GM19324 (cell line): ENCODE data around the gene SNRPB2.

Experiments used
- ATAC-seq: cut with Tn5 transposase; IDR thresholded peaks from one replicate; pipeline ENCODE4 v1.9.1; 2021; ENCODE audit warnings: mild to moderate bottlenecking, moderate library complexity; ENCODE audit not compliant: unreplicated experiment, low FRiP score

Gene SNRPB2

GRCh38 chr20:16729080-16729479 lies 746 bp upstream of the SNRPB2 start:
- ATAC-seq, result no peak

GRCh38 chr20:16732506-16733152 lies 2.8 kb downstream of the SNRPB2 start:
- no peak for ATAC-seq

DNA sequence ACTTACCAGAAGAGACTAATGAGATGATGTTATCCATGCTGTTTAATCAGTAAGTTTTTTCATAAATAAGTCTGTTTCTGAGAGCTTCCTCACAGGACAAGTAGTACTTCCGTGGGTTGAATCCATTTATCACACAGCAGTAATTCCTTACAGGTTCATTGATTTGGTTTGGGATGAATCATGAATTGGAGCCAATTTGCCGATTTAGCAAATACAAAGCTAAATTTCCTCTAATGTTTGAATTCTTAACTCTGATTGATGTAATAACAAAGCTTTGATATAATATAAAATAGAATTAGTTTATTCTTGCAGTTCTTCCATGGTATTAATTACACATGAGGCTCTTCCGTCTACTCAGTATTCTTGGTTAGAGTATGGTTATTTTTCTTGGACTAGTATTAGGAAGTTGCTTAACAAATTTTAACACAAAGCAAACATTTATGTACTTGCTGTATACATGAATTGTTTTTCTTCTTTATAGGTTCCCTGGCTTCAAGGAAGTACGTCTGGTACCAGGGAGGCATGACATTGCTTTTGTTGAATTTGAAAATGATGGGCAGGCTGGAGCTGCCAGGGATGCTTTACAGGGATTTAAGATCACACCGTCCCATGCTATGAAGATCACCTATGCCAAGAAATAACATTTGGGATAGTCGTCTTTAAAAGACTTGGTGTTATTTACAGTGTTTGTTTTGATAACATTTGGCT lies 10.7 kb downstream of the SNRPB2 start:
- no peak for ATAC-seq

DNA sequence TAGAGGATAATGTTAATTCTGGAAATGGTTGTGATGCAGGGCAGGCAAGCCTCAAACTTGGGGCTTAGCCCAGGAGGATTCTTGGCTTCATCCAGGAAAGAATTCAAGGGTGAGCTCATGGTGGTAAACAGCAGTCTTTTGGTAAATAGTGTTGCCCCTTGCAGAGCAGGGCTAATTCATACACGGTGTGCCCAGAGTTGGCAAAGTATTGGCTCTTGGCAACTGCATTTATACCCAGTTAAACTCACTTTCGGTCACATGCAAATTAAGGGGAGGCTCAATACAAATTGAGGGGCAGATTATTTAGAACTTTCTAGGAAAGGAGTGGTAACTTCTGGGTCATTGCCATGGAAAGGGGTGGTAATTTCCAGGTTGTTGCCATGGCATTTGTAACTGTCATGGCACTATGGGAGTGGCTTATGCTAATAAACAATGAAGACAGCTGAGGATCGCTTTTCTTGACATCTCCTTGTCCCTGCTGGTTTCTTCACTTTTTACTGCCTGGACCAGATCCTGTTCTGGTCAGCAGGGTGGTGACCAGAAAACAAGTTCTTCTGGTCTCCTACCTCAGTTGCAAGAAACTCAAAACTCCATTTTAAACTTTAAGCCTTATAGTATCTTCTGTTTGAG lies 14.5 kb downstream of the SNRPB2 start:
- no peak for ATAC-seq

- no peak for ATAC-seq
Observed at GRCh38 chr20:16745204-16745603, 15.4 kb downstream of the SNRPB2 start.

DNA sequence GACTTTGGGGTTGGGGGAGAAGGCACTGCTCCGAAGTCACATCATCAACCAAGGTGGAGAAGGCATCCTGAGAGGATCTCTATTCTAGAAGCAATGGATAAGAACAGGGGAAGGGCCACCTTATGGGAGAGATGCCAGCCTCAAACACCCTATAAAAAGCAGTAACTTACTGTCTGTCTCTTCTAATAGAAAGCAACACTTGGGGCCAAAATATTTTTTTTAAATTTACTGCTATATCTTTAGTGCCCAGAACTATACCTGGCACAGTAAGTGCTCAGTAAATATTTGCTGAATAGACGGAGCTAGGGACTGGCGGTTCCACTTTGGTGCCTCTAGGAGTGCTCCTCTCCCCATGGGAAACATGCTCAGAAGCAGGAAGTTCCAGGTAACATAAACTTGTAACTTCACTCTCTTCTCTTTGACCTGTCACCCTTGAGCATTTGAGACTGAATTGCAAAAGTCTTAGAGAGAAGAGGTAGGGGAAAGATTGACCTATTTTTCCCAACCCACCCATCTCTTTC lies 17.5 kb downstream of the SNRPB2 start:
- no peak for ATAC-seq

DNA sequence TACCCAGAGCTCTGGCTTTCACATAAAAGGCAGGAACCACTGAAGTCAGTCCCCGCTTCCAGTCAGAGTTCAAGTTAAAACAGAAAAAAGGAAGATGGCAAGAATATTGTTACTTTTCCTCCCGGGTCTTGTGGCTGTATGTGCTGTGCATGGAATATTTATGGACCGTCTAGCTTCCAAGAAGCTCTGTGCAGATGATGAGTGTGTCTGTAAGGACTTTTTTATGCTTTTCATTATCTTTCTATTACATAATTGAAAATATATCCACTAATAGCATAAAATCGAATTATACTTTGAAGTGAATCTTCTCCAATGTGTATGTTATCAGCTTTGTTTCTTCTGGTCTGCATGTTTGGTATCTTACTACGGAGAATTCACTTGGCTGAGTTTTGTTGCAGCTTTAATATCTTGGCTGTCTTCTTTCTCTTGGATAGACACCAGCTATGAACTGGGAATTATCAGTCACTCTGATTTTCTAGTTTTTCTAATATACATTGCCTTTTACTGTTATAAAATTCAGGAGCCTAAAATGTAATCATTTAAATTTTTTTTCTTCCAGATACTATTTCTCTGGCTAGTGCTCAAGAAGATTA lies 18.6 kb downstream of the SNRPB2 start, which contains the start of gene OTOR:
TSS of gene OTOR (plus strand) at position 51 of the 593 bp plus-strand sequence. CDS start at position 95, 44 bp downstream.
- ATAC-seq, result no peak

DNA sequence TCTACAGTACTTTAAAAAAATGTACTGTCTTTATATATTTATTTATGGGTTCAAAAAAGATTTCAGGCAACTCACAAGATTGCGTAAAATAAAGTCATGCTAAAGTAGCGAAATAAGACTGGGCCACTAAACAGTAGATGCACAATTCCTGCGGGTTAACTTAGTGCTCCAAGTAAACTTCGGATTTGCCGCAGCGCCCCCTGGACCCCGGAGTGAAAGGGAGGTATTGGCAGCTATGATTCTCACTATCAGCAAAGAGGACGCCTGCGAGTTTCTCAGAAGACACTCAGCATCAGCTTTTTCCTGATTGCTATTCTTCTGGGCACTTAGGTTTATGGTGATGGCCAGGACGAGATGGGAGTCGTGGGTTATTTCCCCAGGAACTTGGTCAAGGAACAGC lies 19.7 kb downstream of the SNRPB2 start:
- ATAC-seq, result no peak

DNA sequence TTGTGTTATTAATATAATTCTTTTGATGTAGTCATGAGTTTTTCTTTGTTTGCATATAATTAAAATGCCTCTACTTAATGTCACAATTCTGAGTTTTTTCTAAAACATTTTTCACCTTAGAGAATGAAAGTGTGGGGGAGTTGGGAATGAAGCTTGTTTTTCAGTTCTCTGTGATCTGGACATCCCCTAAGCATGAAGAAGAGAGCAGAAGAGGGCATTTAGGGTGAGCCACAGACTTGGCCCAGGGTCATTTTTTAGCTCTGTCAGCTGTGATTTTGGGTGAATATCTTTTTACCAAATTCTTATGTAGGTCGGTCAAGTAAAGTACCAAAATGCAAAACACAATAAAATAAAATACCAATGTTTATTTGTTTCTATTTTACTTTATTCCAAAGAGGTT lies 22.3 kb downstream of the SNRPB2 start:
- no peak for ATAC-seq

DNA sequence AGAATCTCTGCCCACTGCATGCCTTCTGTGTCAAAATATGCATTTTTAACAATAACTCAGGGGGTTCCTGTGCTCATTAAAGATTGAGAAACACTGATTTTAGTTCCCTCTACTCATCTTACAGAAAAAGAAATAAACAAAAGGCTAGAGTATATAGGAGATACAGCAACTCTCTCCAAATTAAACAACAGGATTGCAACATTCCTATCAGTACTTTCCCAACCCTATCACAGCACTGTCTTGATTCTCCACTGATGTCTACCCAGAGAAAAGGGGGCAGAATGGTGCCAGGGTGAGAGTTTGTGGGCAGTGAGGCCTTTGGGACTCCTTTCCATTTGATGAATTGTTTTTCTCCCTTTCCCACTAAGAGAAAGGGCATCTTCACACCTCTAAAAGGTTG lies 23.1 kb downstream of the SNRPB2 start:
- no peak for ATAC-seq

DNA sequence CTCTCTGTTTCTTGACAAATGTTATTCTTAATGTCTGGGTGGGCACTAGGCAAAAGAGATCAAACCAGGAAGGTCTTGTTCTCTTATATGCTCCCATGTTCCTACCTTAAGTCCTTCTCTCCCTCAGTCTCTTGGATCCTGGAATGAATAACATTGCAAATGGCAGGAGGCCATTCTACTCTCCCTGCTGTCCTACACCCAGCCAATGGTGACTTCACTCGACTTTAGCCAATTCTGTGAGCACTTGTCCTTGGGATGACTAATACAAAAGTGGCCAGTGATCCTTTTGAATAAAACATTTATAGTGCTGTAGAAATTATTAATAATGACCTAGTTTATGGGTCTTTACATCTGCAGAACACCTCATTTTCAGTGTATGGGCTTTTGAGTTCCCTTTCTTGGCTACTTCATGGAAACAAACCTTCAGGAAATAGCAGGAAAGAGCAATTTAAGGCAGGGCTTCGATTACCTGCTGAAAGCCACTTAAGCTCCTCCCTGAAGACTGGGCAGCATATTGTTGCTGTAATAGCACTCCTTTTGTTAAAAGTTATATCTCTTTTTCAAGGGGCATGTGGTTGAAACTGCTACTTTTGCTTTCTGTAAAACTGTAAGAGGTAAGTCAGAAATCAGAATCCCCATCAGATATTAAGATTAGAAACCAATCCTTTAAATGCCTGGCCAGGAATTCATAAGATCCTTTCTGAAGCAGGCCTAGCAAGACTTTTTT lies 28.8 kb downstream of the SNRPB2 start:
- ATAC-seq, result no peak

- no peak for ATAC-seq
Observed at GRCh38 chr20:16759181-16759563, 29.3 kb downstream of the SNRPB2 start.

DNA sequence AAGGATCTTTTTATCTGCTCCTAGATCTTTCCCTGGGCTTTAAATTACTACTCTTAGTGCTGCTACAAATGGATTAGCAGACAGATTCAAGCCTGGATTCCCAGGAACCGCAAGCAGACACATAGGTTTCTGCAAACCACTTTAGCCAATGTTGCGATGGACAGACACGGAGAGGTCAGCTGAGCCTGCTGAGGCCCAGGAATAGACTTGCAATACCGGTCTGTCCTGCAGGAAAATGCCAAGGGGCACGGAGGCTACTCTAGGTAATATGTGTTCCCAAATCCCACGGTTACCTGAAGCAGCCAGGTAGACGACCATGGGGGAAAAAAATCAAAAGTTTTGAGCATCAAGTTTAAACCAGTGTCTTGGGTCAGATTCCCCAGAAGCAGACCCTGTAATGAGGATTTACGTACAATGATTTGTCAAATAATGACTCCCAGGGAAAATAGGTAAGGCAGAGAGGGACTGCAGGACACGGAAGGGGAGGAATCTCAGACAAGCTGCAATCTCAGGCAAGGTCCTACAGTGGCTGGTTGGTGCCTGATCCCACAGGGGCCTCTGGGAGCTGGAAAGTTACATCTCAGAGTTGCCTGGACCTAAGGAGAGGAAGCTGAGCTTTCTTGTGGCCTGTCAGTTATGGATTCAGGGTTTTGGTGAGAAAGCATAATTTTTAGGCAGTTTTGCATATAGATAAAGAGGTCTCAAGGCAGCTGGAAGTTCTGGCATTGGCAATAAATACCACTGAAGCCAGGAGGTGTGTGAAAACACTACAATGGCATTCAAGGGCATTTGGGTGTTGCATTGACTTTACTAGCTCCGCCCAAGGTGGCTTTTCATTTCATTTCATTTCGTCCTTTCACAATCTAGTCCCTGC lies 30.8 kb downstream of the SNRPB2 start:
- ATAC-seq, result no peak

DNA sequence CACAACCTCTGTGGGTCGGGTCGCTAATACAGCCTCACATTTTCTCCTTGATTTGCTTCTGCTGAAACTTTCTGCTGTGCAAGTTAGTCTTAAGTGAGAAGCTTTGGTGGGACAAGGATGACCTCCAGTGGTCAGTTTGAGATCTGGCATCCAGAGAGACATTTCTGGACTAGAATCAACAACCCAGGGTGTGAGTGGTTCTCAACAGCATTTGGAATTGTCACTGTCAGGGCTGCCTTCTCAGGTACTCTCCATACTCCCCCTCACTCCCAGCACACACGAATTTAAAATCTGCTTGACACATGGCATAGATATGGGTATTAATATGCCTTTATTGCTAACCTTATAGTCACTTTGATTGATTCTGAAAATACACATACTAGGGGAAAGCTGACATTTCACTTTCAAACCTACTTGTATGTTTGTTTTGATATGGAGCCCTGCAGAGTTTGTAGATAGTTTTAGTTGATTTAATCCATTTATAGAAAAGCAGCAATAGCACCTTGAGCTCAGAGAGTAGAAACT lies 31.5 kb downstream of the SNRPB2 start:
- ATAC-seq, result peak; percentile 66

DNA sequence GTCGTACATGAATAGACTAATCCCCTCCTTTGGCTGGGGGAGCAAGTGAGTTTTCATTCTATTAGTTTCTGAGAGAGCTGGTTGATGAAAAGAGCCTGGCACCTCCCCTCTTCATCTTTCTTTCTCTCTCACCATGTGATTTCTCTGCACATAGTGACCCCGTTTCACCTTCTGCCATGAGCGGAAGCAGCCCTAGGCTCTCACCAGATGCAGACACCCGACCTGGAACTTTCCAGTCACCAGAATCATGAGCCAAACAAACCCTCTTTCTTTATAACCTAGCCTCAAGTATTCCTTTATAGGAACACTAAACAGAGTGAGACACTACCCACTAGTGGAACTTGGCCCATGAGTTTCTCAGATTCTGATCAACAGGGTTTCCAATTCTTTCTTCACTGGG lies 34.7 kb downstream of the SNRPB2 start:
- ATAC-seq, result no peak

DNA sequence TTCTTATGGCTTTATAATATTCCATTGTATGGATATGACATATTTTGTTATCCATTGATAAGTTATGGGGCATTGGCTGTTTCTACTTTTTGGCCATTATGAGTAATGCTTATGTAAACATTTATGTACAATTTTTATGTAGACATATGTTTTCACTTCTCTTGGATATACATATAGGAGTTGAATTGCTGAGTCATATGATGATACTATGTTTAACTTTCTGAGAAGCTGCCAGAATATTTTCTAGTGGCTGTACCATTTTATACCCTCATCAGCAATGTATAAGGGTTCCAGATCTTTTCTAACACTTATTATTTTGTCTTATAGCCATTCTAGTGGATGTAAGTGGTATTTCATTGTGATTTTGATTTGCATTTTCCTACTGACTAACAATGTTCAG lies 41.4 kb downstream of the SNRPB2 start:
- no peak for ATAC-seq

GRCh38 chr20:16775961-16776360 lies 46.1 kb downstream of the SNRPB2 start:
- ATAC-seq, result no peak

DNA sequence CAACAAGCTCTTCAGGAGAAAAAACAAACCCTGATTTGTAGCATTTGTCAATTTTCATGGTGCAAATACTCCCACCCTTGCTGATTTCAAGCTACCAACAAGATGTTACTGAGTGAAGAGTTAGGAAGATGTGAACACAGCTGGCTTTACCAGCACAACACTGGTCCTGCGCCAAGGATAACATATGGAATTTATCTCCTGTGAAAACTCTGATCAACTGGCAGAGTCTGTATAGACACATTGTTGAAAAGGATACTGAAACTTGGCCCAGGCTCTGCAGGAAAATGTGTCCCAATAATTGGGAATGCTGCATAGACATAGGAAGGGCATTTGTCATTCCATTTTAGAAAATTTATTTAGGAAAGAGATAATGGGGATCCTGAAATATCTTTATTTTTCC lies 47.3 kb downstream of the SNRPB2 start:
- ATAC-seq, result no peak

- ATAC-seq, result no peak
Observed at GRCh38 chr20:16778159-16778558, 48.3 kb downstream of the SNRPB2 start.
